Measurements from ENCODE around the gene KLK3. TPM values are rescaled to one million over a fixed set of nuclear protein-coding genes. Genes with fewer than 3 reads are reported as not detected.

KLK3 gene
- total RNA-seq, 1 experiment from 2014 or later: not detected

GRCh38 chr19:50839712-50840655 lies 14.7 kb upstream of the KLK3 start (continued):
- no peak for TF ChIP-seq FOSL1 (IDR thresholded peaks at IDR 0.05; ENCODE audit: low read depth)
- TF ChIP-seq CEBPB (IDR thresholded peaks at IDR 0.05; ENCODE audit: low read depth): no peak

GRCh38 chr19:50842130-50842529 lies 12.6 kb upstream of the KLK3 start:
- DNase-seq (ENCODE audit: low read depth, low spot score): no peak
- CTCF ChIA-PET: no interaction called here

More at GRCh38 chr19:50842130-50842529, 12.6 kb upstream of the KLK3 start:
- ChIA-PET RAD21 (ENCODE audit: low non-redundant PET in 1 of 2, low total read pairs in 2 of 2, uncharacterized antibody in 2 of 2, unreplicated experiment in 2 of 2) (no interaction called here), POLR2A (no interaction called here)
- ATAC-seq: no peak
- no peaks in the 10 kb centered on the region for H3K9me2 ChIP-seq (ENCODE audit: insufficient read depth)
- no peak overlapping the region for H3K4me2 ChIP-seq (ENCODE audit: low read length)
- H3K27ac ChIP-seq (ENCODE audit: low read depth, low read length): no peak overlapping the region
- H3K4me3 ChIP-seq (replicated peaks in 1 of 2; ENCODE audit: low read depth in 1 of 2, low read length in 2 of 2): no peak overlapping the region
- 0 out of 2 replicates have a peak, but pooled peaks cover 7% of the 10 kb centered on the region for H3K27me3 ChIP-seq (ENCODE audit: insufficient read depth, low read length)
- no peak overlapping the region for H3K9ac ChIP-seq (ENCODE audit: low read length)
- H3K79me2 ChIP-seq (ENCODE audit: insufficient read depth, low read length): no peaks in the 10 kb centered on the region
- H3K36me3 ChIP-seq (ENCODE audit: control insufficient read depth in 1 of 2, insufficient read depth in 2 of 2, low read length in 2 of 2): no peaks in the 10 kb centered on the region
- H3K4me1 ChIP-seq (ENCODE audit: control insufficient read depth in 1 of 2, insufficient read depth in 2 of 2, low read length in 2 of 2): peaks cover 10 to 11% of the 10 kb centered on the region in 2 experiments; a peak in 3 of 4 replicates
- no peak overlapping the region for H2AFZ ChIP-seq (ENCODE audit: low read depth, low read length, poor library complexity, severe bottlenecking)
- intact Hi-C loops (cut with micrococcal nuclease): no loop called here
- no TSS peak for BruUV-seq (replicated peaks)
- H3K9me3 ChIP-seq (ENCODE audit: control insufficient read depth in 1 of 2, insufficient read depth in 1 of 2, low read depth in 1 of 2, low read length in 2 of 2): no peaks in the 10 kb centered on the region; a peak in 1 of 4 replicates
- no peak for TF ChIP-seq ZFX (IDR thresholded peaks at IDR 0.05)
- no peak for TF ChIP-seq ATF3 (IDR thresholded peaks at IDR 0.05)
- TF ChIP-seq EZH2phosphoT487 (IDR thresholded peaks at IDR 0.05; ENCODE audit: borderline replicate concordance): no peak
- no peak for TF ChIP-seq MAX (IDR thresholded peaks at IDR 0.05)
- no peak for TF ChIP-seq ZBTB33 (IDR thresholded peaks at IDR 0.05; ENCODE audit: extremely low read depth, insufficient replicate concordance, low read length)
- no peak for TF ChIP-seq RAD21 (IDR thresholded peaks at IDR 0.05; ENCODE audit: low read depth)
- no peak for TF ChIP-seq POLR2A (IDR thresholded peaks at IDR 0.05; ENCODE audit: borderline replicate concordance, extremely low read depth, insufficient read depth, insufficient read length)
- no peak for TF ChIP-seq SRF (IDR thresholded peaks at IDR 0.05; ENCODE audit: low read depth)
- TF ChIP-seq CEBPB (IDR thresholded peaks at IDR 0.05; ENCODE audit: low read depth): no peak
- TF ChIP-seq POLR2AphosphoS5 (IDR thresholded peaks at IDR 0.05; ENCODE audit: low read depth, low read length): no peak
- TF ChIP-seq CBX3 (IDR thresholded peaks at IDR 0.05; ENCODE audit: low read depth): no peak
- no peak for TF ChIP-seq TCF7L2 (IDR thresholded peaks at IDR 0.05; ENCODE audit: borderline replicate concordance, extremely low read depth, insufficient read depth, insufficient read length)
- no peaks in the 10 kb centered on the region for H4K20me1 ChIP-seq (ENCODE audit: insufficient read depth)
